ENCODE measurements around the gene TTLL5.

- TF ChIP-seq MXI1 (IDR thresholded peaks at IDR 0.05; ENCODE audit: low read depth, low read length) = no peak
- no peak for TF ChIP-seq POLR2AphosphoS5 (IDR thresholded peaks at IDR 0.05; ENCODE audit: low read depth, low read length)
- no peak for TF ChIP-seq ZBTB33 (IDR thresholded peaks at IDR 0.05; ENCODE audit: borderline replicate concordance, low read depth)
- TF ChIP-seq CTCF (IDR thresholded peaks at IDR 0.05) = no peak
- TF ChIP-seq SIN3A (IDR thresholded peaks at IDR 0.05; ENCODE audit: borderline replicate concordance, low read depth, low read length) = no peak
- no peak for TF ChIP-seq RAD21 (IDR thresholded peaks at IDR 0.05; ENCODE audit: low read length)
- no peak for TF ChIP-seq USF2 (IDR thresholded peaks at IDR 0.05; ENCODE audit: borderline replicate concordance, low read depth, low read length)
- TF ChIP-seq USF1 (IDR thresholded peaks at IDR 0.05; ENCODE audit: borderline replicate concordance, low read depth) = no peak
- TF ChIP-seq RFX5 (IDR thresholded peaks at IDR 0.05; ENCODE audit: low read length) = no peak
- TF ChIP-seq RCOR1 (IDR thresholded peaks at IDR 0.05; ENCODE audit: low read length) = no peak
- TF ChIP-seq YY1 (IDR thresholded peaks at IDR 0.05; ENCODE audit: low read depth) = no peak
- no peak for TF ChIP-seq NRF1 (IDR thresholded peaks at IDR 0.05; ENCODE audit: low read depth, low read length)
Observed at GRCh38 chr14:75977582-75977943, 316.5 kb downstream of the TTLL5 start.

All from SK-N-SH (cell line).